Esophagus squamous epithelium (tissue), 4 donors: ENCODE data around the gene EPHA3.

ENCODE experiments used
- CTCF ChIP-seq, 6 experiments: fragments of 450-650 bp in 4 of 6; fragments of 200-600 bp in 2 of 6; sonication (generic) in 2 of 6; IDR thresholded peaks; one replicate each; pipeline ENCODE4 v1.5.1; 2016 to 2019; ENCODE audit warnings: antibody characterized with exemption in 6 of 6, mild to moderate bottlenecking in 4 of 6, moderate library complexity in 4 of 6
- POLR2A ChIP-seq, 4 donors: fragments of 450-650 bp; IDR thresholded peaks; one replicate each; pipeline ENCODE4 v1.6.1; 2017; ENCODE audit warnings: antibody characterized with exemption in 4 of 4, mild to moderate bottlenecking in 4 of 4, moderate library complexity in 3 of 4

DNA sequence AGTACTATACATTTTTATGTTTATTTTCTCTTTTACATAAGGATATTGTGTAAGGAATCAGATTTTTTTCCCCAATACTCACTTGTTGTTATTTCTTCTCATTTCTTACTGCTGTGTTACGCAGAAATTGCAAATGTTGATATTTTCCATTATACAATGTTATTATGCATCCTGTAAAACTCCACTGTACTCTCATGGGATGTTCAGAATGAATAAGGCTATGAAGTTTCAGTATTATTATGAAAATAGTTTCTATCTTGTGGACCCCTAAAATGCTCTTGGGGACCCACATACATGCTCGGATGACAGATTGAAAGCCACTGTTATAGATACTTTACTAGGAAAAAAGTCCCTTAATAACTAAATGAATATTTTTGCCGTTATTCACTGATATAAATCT, 329.4 kb downstream of the EPHA3 start:
- TF ChIP-seq CTCF (IDR thresholded peaks at IDR 0.05) (no peak), POLR2A (IDR thresholded peaks at IDR 0.05) (no peak)
